HG03457 (cell line): Measurements from ENCODE around the gene TAS2R31.
"Not testable (repeated sequence)": the region's sequence is repeated elsewhere in the genome, so short reads cannot be mapped to it uniquely, and the experiment has no call there.

Experiments
- ATAC-seq: cut with Tn5 transposase; IDR thresholded peaks from one replicate; pipeline ENCODE4 v1.9.1; 2021; ENCODE audit warnings: moderate number of reproducible peaks; ENCODE audit not compliant: unreplicated experiment

Gene TAS2R31, protein sequence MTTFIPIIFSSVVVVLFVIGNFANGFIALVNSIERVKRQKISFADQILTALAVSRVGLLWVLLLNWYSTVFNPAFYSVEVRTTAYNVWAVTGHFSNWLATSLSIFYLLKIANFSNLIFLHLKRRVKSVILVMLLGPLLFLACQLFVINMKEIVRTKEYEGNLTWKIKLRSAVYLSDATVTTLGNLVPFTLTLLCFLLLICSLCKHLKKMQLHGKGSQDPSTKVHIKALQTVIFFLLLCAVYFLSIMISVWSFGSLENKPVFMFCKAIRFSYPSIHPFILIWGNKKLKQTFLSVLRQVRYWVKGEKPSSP

DNA sequence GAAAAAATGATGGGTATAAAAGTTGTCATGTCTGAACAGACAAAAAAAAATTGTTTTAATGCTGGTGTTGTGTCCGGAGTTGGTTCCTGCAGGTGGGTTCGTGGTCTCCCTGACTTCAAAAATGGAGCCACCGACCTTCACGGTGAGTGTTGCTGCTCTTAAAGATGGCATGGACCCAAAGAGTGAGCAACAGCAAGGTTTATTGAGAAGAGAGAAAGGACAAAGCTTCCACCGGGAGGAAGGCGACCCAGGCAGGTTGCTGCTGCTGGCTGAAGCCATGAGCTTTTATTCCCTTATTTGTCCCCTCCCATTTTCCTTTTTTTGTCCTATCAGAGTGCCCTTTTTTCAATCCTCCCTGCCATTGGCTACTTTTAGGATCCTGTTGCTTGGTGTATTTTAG is at the start of gene TAS2R31:
Gene TAS2R31 (minus strand): TSS at position 101 of the 400 bp plus-strand sequence. CDS start 72 bp downstream, at position 29.
- ATAC-seq: no peak

DNA sequence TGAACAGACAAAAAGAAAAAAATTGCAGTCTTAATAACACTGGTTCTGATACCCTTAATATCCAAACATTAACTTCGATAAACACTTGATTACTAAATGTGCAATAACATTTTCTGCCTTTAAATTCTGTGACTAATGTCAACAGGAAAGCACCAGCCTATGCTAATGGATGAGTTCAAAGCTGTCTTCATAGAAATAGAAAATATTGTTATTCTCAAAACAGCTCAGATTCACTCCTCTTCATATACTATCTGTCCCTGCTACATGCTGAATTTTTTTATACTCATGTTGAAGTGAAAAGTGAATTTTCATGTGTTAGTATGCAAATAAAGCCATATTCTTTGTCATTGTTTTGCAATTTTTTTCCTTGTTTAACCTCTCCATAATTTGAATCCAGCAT is 47.0 kb upstream of the TAS2R31 start:
- no peak for ATAC-seq

DNA sequence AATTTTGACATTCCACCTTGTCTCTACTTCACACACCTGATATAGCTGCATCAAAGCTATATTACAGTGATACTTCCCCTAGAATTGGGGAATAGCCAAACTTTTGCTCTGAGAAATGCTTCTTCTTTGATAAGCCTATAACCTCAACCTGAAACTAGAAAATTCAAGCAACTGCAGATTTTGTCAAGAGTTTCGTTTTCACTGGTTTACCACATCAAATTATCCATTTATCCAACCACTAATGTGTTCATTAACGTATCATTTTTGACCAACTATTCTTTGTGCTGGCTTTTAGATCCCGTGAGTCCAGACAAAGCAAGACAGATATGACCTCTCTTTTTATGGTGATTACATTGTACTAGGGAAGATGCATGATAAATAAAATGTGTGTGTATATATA is 44.4 kb upstream of the TAS2R31 start:
- ATAC-seq: no peak

DNA sequence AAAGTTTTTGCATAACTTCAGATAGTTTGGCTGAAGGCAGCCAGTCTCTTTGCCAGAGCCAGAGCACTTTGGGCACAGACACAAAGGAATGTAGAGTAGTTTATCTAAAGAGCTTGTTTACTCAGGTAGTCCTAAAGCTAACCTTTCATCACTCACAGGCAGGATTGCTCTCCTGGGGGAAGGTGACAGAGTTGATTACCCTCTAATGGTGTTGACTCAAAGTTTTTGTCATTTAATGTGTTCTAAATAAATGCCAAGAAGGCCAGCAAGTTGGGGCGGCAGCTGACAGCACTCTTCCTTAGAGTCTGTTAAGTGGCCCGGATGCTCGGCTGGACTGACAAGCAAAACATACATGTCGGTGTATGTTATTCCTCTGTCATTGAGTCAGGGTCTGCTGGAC is 40.2 kb upstream of the TAS2R31 start:
- no peak for ATAC-seq

GRCh38 chr12:11070999-11071398 is 39.8 kb upstream of the TAS2R31 start:
- ATAC-seq: no peak

DNA sequence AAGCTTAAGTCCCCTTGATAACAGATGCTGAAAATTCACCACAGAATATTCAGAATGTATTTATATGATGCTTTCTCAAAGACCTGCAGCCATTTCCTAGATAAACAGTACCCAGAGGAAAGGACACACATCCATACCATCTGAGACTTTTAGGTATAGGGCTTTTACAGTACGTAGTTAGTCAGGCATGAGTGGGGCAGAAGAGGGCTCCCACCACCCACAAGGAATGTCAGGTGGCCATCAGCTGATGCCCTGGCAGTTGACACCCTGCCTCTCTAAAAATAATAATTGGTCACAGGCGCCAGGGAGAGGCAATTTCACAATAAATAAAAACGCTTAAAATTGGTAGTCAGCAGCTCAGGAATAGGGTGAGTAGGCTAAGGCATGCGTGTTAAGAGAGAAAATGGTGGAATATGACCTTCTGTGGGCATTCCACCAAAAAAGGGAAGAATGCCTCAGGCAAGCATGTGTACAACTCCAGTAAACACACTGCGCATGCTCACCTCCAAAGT is 38.7 kb upstream of the TAS2R31 start:
- ATAC-seq: no peak

DNA sequence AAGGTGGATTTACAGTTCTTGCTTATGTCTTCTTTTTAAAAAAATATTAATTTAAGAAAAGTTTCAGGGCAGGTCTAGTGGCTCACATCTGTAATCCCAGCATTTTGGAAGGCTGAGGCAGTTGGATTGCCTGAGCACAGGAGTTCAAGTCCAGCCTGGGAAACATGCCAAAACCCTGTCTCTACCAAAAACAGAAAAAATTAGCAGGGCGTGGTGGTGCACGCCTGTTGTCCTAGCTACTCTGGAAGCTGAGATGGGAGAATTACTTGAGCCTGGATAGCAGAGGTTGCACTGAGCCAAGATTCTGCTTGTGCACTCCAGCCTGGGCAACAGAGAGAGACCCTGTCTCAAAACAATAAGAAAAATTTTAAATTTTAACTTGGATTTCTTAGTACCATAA is 36.3 kb upstream of the TAS2R31 start:
- ATAC-seq: no peak

DNA sequence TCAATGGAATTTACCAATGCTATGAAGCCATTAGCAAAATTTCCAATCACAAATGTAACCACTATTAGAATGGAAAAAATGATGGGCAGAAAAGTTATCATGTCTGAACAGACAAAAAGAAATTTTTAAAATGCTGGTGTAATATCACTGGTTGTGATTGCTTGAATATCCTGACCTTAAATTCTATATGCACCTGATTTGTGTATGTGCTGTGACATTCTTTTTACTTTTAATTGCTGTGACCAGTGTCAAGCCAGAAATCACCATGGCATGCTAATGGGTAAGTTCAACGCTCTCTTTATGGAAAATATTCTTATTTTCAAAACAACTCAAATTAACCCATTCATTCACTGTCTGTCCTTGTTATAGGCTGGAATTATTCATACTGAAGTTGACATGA is 31.0 kb upstream of the TAS2R31 start, which contains the start of gene TAS2R46:
Gene TAS2R46 (minus strand): TSS at position 101 of the 400 bp plus-strand sequence. CDS start 0 bp downstream, at position 101.
- ATAC-seq: not testable (repeated sequence)

DNA sequence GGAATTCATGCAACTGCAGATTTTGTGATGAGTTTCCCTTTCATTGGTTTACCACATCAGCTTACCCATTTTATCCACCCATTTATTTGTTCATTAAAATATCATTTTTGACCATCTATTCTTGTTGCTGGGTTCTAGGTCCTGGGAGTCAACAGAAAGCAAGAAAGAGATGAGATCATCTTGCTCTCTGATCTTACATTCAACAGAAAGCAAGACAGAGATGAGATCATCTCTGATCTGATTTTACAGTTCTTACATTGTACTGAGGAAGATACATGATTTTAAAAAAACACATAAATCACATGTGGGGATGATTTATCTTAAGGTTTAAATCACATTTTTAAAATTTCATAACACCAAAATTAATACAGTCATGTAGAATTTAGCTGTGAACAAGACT is 28.6 kb upstream of the TAS2R31 start:
- ATAC-seq: no peak

DNA sequence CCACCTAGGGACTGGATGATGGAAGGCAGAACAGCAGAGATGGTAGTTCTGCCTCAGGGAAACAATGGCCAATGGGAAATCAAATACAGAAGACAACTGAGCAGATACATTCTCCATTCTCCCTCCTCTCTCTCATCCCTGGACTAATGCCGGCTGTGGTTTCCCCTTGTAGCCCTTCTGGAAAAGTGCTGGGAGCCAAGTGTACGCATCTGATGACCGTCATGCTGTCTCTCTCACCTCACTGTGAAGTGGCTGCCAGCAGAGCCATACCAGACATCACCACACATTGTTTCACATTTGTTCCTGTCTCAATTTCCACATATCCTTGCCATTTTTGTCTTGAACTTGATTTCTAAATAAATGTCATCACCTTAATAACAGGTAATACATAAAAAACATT is 27.8 kb upstream of the TAS2R31 start:
- no peak for ATAC-seq

- no peak for ATAC-seq
These were observed 24.1 kb upstream of the TAS2R31 start for GRCh38 chr12:11055306-11055705.

- ATAC-seq: not testable (repeated sequence)
These were observed 18.8 kb upstream of the TAS2R31 start for GRCh38 chr12:11049806-11050531.

DNA sequence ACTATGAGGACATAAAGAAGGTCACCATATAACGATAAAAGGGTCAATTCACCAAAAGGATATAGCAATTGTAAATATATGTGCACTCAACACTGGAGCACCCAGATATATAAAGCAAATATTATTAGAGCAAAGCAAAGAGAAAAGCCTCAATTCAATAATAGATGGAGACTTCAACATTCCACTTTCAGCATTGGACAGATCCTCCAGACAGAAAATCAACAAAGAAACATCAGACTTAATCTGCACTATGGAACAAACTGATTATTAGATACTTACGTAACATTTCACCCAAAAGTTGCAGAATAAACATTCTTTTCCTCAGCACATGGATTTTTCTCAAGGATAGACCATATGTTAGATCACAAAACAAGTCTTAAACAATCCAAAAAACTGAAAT is 10.2 kb upstream of the TAS2R31 start:
- not testable (repeated sequence) for ATAC-seq

DNA sequence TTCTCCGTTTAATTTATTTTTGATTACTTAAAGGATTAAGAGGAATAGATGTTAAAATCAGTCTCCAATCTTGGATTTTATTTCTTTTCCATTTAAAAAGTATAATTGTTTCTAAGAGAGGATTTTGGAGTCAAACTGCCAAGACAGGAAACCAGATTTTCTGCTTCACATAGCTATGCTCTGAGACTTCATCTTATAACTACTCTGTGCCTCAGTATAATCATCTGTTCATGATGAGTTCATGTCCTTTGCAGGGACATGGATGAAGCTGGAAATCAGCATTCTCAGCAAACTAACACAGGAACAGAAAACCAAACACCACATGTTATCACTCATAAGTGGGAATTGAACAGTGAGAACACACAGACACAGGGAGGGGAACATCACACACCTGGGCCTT is 9.0 kb upstream of the TAS2R31 start:
- no peak for ATAC-seq

DNA sequence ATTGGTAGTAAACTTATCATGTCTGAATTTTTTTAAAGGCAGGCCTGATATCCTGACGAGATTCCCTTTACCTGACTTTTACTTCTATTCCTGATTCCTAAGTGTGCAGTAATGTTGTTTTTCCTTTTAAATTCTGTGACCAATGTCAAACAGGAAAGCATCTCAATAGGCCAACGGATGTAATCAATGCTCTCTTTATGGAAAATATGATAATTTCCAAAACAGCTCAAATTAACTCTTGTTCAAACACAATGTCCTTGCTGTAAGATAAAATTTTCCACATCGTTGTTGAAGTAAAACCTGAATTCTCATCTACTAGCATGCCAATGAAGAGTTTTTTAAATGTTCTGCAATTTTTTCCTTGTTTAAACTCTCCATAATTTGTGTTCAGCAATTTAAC is 8.0 kb upstream of the TAS2R31 start:
- ATAC-seq: no peak

GRCh38 chr12:11033959-11034358 is 2.8 kb upstream of the TAS2R31 start:
- not testable (repeated sequence) for ATAC-seq

DNA sequence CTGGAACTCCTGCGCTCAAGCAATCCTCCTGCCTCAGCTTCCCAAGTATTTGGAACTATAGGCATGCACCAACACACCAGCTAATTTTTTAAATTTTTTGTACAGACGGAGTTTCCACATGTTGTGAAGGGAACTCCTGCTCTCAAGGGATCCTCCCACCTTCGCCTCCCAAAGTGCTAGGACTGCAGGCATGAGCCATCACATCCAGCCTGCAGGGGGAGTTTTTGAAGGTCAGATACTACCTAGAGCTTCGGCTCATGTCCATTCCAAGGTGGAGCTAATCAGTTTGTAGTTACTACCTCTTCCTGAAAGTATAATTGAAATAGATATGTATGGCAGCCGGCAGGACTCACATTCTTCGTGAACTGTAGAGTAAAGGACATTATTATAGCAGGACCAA is 5.1 kb downstream of the TAS2R31 start:
- ATAC-seq: no peak

- ATAC-seq: no peak
These were observed 7.8 kb downstream of the TAS2R31 start for GRCh38 chr12:11023387-11023786.

DNA sequence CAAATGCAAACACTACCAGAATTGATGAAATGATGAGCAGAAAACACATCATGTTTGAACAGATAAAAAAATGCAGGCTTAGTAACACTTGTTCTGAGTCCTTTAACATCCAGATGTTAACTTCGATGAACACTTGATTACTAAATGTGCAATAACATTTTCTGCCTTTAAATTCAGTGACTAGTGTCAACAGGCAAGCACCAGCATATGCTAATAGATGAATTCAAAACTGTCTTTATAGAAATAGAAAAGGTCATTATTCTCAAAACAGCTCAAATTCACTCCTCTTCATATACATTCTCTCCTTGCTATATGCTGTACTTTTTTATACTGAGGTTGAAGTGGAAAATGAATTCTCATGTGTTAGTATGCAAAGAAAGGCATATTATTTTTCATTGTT is 8.7 kb downstream of the TAS2R31 start, which contains the start of gene TAS2R19:
Gene TAS2R19 (minus strand): TSS at position 101 of the 400 bp plus-strand sequence. CDS start 49 bp downstream, at position 52.
- ATAC-seq: no peak

- no peak for ATAC-seq
These were observed 14.3 kb downstream of the TAS2R31 start for GRCh38 chr12:11016937-11017336.

DNA sequence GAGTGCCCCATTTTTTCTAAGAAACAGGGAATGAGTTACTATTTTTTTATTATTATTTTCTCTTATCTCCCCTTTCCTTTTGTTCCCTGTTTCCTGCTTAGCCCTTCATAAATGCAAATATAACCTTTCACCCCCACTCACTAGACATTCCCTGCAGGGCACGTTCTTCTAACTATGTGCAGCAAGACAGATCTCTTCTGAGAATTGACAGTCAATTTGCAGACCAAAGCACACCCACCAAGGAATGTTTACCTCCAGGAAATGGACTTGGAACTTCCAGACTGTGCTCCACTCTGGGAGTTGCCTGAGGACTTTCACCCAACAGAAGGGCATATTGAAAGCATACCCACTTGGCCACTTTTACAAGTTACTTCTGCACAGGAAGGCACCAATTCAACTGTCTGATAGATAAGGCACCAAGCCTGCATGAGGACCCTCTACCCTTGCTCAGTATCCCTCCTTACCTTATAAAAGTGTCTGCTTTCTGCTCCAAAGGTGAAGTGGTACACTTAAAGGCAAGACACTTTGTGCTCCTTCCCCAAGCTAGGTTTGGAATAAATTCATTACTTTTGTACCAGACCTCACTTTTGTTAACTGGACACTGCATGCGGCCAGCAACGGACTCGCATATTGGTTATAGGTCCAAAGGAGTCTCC is 15.3 kb downstream of the TAS2R31 start:
- ATAC-seq: no peak
